NCI-H345 treated with DMSO at 0.1 percent for 48 hours (cell line): ENCODE measurements around the gene CDCP2.
"Not testable (repeated sequence)": the region's sequence is repeated elsewhere in the genome, so short reads cannot be mapped to it uniquely, and the experiment has no call there.

Source experiments
- DNase-seq: peaks from one replicate; lab custom pipeline; 2025; ENCODE audit not compliant: unreplicated experiment; lab: John Stamatoyannopoulos, UW

Gene CDCP2

DNA sequence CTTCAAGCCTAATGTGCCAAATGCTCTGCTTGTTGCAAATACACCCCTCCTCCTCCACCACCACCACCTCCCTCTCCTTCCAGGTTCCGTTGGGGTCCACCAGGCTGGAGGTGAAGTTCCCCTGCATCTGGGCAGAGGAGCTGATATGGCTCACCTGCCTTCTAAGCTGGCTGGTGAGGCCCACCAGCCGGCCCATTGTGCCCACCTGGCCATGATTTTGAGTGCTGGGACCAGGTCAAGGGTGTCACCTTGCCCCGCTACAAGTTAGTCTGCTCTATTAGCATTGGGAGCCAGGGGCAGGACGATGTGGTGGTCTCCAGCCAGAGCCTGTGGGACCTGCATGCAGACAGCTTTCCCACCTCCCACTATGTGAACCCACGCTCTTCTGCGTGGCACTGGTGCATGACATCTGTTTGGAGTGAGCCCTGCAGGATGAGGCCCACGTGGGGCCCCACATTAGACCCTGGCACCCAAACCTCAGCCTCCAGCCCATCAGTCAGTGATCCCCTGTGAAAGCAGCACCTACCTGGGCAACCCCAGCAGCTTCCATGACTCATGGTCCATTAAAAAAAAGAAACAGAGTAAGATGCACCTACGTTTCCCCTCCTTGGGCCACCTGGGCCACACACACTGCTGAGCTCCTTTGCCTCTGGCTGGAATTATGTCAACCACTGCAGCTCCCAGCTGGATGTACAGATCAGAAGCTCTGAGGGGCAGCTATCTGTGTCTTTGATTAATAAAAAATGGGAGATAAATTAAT lies 15.6 kb upstream of the CDCP2 start:
- no peak for DNase-seq

DNA sequence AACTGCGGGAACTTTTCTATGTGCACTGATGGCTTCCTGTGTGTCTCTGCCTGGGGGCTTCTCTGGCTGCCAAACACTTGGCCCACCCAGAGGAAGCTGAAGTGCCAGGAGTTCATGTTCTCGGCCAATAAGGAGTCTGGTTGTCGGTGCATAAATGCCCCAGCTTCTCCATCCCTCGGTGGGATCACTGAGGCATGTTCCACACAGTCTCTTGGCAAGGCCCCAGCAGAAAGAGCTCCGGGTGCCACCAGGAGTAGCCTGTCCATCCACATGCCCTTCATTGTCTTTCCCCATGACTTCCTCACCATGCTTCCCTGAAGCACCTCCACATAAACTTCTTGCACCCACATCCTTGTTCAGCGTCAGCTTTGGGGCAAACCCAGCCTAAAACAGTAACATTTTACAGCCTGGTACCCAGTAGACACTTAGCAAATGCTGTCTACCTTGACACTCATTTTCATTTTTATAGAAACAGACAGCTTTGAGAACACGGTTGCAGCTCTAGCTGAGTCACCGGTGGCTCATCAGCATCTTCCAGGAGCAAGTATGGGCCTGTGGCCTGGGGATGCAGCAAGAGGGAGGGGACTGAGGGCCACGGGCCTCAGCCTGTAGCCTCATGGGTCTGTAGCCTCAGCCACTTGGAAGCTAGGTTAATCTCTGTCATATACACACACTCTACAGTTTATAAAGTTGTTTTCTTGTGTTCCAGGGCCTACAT lies 14.8 kb upstream of the CDCP2 start:
- no peak for DNase-seq

DNA sequence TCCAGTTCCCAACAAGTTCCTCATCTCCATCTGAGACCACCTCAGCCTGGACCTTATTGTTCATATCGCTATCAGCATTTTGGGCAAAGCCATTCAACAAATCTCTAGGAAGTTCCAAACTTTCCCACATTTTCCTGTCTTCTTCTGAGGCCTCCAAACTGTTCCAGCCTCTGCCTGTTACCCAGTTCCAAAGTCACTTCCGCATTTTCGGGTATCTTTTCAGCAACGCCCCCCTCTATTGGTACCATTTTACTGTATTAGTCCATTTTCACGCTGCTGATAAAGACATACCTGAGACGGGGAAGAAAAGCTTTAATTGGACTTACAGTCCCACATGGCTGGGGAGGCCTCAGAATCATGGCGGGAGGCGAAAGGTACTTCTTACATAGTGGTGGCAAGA lies 13.6 kb upstream of the CDCP2 start:
- not testable (repeated sequence) for DNase-seq

DNA sequence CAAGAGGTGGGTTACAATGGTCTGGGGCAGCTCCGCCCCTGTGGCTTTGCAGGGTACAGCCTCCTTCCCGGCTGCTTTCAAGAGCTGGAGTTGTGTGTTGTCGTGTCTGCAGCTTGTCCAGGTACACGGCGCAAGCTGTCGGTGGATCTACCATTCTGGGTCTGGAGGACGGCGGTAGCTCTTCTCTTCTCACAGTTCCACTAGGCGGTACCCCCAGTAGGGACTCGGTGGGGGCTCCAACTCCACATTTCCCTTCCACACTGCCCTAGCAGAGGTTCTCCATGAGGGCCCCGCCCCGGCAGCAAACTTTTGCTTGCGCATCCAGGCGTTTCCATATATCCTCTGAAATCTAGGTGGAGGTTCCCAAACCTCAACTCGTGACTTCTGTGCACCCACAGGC lies 12.3 kb upstream of the CDCP2 start:
- no peak for DNase-seq

DNA sequence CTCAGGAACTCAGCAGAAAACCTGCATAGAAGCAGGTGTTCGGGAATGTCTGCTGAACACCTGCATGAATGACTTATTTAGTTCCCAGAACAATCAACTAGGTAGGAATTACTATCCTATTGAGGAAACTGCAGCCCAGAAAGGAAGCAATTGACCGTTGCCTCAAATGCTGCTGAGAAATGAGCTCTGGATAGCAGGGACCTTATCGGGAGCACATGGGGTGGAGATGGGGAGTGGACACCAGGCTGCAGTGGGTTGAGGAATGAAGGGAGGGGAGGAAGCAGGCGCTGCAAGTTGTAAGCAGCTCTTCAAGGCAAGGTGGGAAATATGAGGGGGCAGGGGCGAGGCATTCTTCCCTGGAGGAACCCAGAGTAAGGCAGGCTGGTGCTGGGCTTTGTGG lies 10.8 kb upstream of the CDCP2 start:
- DNase-seq = no peak

DNA sequence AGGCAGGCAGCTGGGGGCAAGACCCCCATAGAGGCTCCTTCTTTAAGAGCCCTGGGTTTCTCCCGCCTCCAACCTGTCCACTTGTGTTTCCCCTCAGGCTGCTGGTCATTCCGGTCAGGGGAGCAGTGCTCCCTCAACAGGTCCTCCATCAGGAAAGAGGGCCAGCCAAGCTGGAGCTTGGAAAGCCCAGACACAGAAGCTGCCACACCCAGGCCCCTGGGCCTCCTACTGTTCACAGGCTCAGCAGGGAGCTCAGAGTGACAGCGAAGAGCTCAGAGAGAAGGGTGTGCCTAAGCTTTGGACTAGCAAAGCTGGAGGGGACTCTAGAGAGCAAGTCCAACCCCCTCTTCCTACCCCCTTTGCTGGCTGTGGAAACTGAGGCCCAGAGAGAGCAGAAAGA lies 10.3 kb upstream of the CDCP2 start:
- DNase-seq = peak; percentile 1

DNA sequence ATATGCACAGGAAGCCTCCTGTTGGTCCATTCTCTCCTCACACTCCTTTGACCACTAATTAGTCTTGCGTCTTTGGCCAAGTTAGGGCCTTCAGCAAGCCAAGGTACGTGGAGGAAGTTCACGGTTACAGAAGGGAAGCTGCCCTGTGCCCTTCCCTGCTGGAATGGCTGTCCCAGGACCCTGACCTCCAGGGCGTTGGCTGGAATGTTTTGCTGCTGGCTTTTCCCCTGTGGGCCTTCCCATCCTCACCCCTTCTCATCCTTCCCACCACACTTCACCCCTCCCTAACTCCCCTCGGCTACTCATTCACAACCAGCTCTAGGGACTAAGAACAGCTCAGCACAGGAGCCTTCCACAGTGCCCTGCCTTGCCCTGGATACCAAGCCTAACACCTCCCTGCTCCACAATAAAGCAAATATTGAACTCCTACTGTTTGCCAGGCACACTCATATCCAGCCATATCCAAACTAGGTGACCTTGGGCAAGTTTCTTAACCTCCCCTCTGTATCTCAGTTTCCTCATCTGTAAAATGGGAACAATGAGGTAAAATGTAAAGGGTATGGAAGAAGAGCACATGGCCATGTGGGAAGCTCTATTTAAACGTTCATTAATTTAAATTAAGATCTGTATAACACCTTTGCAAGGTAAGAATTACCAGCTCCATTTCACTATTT lies 8.8 kb upstream of the CDCP2 start:
- DNase-seq = no peak

DNA sequence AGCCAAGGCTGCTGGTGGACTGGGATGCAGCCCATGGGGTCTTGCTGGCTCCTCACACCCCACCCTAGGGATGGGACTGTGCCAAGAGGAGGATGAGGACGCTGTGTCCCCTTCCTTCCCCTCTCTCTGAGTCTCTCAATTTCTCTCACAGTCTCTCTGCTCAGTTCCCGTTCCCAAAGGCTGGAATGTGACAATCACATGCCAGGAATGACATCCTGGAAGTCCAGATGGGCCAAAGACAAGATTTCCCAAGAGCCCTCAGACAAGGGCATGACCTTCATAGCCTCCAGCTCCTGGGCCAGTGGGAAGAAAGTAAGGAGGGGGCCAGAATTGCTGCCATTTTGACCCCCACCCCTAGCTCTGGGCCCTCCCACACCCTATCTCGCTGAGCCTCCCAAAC lies 7.6 kb upstream of the CDCP2 start:
- DNase-seq = no peak

DNA sequence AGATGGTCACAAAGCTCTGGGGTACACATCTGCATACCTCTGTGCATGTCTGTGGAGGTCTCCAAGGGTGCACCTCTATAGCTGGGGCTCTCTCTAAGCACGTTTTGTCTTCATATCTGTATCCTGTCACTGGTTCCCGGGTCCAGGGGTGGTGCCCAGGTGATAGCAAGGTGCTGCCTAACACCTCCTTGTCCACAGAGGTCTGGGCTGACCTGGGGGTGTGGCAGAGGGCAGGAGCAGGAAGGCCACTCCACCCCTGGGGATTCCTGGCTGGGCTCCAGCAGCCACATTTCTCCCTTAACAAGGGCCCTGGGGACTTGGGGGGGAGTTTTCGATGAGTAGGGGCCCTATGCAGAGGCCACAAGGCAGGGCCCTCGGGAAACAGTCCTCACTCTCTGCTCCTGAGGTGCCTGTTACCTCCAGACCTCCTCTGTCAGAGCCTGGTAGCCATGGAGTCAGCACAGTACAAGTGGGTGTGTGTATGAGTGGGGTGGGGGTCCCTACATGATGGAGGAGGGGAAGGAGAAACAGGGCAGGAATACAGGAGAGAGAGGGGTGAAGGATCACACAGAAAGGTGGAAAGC lies 7.0 kb upstream of the CDCP2 start:
- no peak for DNase-seq

DNA sequence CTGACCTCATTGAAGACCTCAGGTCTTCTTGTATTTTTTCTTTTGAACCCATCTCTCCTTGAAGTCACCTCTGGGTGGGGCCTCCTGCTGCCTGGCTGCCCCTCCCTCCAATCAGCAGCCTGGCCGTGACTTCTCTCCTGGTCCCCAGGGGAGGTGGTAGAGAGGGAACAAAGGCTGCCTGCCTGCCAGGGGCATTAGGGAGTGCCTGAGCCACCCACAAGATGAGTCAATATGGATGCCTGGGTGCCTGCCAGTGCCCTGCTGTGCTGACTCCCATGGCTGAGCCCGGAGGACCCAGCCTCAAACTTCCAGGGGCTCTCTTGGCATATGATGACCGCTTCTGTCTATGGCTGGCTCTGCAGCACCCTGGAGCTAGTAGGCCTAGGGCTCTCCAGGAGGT lies 5.3 kb upstream of the CDCP2 start:
- peak; percentile 21 for DNase-seq

DNA sequence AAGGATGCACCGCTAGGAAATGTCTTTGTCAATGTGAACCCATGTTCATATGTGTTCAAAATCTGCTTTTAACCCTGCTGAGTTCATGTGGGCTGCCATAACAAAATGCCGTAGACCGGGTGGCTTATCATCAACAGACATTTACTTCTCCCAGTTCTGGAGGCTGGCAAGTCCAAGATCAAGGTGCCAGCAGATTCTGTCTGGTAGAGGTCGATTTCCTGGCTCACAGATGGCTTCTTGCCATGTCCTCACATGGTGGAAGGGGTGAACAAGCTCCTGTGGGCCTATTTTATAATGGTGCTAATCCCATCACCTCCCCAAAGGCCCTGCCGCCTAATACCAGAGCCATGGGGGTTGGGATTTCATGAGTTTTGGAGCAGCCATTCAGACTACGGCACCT lies 4.6 kb upstream of the CDCP2 start:
- DNase-seq = no peak

DNA sequence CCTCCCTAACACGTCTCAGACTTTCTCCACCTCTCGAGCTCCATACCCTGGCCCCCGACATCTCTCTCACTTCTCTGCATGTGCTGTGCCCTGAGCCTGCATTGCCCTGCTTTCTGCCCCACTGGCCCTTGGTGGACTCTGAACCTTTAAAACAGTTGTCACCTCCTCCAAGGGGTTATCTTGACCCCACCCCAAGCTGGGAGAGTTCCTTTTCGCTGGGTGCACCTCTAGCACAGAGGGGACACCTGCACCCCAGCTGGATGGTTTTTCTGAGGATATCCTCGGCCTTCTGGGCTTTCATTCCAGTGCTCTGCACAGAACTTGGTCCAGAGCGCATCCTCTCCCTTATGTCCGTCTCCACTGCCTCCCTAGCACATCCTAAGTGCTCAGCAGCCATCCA lies 4.2 kb upstream of the CDCP2 start:
- no peak for DNase-seq

DNA sequence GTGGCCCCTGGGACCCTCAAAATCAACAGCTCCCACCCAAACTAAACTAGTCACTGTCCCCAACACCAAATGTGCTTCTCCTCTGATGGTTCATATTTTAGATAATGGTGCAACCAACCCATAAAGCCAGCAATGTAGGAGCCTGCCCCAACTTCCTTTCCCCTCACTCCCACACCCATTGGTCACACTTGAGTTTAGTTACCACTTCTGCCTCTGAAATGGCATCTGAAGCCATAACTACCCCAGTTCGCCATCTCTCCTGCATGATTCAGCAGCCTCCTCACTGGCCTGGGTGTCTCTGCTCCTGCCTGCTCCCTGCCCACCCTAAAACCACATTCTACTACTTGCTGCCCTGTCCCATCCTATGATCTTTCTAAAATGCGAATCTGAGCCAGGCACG lies 3.4 kb upstream of the CDCP2 start:
- no peak for DNase-seq

DNA sequence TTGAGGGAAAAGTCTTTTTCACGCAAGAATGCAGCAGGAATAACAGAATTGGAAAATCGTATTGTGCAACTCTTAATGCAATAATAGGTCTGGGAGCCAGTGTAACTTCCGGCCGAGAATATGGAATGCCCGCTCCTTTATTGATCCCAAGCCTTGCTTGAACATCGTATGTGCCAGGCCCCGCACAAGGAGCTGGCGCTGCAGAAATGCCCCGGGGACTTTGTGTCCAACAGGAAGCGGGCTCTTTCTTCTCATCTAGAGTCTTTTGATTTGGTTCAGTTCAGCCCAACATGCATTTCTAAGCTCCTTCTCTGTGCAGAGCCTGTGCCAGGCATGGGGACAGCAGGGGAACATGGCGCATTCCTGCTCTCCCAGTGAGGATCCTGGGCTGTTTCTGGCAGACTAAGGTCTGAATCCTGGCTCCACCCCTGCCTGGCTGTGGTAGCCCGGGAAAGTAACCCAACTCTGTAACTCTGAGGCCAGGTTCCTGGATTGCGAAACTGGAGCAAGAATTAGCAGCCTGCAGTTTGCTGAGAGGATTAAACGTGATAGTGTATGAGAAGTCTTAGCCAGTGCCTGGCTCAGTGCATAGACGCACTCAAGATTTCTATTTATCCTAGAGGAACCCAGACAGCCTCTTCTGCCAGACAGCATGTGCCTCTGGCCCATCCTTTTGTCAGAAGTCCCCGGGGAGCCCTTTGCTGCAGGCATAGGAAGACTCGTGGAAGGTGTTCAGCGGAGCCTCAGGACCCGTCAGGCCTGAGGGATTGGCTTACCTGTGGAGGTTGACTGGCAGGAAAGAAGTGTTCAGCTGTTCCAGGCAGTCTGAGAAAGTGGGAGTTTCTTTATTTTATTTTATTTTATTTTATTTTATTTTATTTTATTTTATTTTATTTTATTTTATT lies 987 bp upstream of the CDCP2 start:
- DNase-seq = no peak

DNA sequence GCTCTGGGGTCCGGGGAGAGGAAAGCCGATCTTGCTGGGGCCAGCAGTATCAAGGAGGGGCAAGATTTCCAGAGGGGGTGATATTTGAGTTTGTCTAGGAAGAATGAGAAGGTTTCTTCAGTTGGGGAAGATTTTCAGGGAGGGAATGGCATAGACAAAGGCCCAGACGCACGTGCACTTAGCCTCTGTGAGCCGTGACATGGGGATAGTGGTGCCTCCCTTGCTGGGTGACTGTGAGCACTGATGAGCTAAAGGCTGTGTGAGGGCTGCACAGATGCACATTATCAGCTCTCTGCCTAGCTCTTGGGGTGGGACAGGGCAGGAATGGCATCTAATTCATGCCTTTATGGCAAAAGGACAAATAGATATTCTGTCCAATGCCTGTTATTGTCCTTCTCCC lies 1.8 kb downstream of the CDCP2 start:
- DNase-seq = no peak

DNA sequence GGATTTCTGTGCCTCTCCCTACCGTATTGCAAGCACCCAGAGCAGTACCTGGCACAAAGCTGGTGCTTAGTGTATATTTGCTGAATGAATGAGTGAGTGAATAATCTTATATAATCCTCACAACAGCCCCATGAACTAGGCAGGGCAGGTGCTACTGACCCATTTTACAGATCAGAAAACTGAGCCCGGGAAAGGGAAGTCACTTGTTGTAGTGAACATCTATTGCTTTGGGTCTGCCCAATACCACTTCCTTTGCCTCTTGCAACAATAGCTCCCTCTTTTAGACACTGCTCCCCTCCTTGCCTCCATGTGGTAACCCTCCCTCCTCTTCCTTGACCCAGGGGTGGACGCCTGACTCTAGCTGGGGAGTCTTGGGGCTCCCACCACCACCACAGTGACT lies 3.1 kb downstream of the CDCP2 start:
- DNase-seq = no peak

DNA sequence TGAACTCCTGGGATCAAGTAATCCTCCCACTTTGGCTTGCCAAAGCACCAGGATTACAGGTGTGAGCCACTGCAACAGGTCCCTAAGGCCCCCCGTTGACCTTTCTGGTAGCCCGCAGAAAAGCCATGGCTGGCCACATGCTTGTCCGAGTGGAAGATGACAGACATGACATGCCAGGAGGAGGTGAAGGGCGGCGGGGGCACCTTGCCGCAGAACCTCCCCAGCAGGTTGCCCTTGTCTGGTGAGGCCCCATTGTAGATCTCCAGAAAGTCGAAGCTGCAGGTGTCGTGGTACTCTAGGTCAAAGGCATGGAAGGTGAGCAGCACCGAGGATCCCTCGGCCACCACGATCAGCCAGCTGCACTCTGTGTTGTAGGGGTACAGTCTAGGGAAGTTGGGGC lies 8.4 kb downstream of the CDCP2 start:
- no peak for DNase-seq

DNA sequence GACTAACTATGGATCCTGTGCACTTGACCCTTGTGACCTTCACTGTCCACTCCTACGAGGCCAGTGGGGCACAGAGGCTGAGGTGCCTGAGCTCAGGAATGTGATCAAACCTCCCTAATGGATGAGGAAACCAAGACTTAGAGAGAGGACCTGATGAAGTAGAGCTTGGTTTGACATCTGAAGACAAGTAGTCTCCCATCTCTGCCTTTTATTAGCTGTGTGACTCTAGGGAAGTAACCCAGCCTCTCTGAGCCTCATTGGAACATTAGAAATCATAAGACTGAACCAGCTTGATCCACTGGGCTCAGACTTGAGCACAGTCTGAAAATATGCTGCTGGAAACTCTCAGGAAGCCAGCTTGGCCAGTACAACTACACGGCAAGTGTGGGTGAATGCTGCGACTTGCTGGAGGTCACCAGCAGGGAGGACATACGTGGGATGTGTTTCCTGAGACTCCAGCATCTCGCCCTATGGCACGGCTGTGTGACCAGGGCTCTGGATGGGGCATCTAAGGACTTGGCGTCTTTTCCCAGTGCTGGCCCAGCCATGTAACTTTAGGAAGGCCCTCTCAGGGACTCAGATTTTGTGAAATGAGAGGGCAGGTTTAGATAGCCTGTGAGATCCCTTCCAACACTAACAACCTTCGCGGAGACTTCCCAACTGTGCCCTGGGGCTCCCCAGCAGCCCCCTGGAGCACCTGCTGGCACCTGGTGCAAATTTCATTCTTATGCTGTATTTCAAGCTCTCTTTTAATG lies 10.5 kb downstream of the CDCP2 start:
- DNase-seq = no peak

DNA sequence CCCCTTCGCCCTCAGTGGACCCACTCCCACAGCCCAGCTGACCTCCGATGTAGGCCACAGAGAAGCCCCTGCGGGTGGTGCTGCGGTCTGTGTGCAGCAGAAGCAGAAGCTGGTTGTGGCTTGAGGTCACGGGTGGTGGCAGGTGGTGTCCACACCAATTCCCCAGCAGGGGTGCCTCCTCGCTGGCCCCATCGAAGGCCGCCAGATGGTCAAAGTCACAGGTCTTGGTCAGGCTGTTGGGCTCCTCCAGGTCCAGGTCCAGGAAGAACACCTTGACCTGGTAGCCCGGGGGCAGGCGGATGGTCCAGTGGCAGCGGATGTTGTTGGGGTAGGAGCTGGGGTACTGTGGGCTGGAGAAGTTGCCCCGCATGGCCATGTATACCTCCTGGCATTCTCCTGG lies 13.1 kb downstream of the CDCP2 start:
- DNase-seq = no peak

DNA sequence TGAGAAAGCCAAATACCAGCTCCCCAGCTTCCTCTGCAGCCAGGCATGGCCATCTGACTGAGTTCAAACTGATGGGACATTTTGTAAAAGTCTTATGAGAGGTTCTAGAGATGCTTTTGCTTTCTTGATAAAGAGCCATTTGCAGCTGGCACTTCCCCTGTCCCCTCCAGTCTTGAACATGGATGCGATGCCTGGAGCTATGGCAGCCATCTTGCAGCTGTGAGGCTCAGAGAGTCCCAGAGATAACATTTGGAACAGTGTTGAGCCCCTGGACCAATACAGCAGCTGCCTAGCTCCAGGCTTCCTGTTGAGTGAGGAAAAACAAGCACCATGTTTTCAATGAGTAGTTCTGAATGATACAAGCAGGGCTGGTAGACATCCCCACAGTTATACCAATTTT lies 13.8 kb downstream of the CDCP2 start:
- DNase-seq = no peak
